Measurements from ENCODE around the gene FAM156B.
A peak's percentile ranks its signal among the peaks of the same experiment; 100 is the strongest.
"Not testable (repeated sequence)": the region's sequence is repeated elsewhere in the genome, so short reads cannot be mapped to it uniquely, and the experiment has no call there.

Gene FAM156B

DNA sequence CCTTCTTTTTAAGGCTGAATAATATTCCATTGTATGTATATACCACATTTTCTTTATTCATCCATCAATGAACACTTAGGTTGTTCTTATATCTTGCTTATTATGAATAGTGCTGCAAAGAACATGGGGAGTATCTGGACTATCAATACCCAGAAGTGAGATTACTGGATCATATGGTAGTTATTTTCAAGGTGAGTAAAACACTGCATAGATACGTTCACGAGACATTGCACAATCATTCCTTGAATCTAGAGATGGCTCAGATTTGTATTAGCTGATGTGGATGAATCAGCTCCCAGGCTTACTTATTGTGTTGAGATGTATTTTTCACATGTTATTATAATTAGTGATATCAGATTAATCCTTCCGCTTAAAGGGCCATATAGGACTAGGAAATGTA is 17.6 kb downstream of the FAM156B start:
- FAIRE-seq; DNase-seq (ENCODE audit: low spot score): not testable (repeated sequence)

DNA sequence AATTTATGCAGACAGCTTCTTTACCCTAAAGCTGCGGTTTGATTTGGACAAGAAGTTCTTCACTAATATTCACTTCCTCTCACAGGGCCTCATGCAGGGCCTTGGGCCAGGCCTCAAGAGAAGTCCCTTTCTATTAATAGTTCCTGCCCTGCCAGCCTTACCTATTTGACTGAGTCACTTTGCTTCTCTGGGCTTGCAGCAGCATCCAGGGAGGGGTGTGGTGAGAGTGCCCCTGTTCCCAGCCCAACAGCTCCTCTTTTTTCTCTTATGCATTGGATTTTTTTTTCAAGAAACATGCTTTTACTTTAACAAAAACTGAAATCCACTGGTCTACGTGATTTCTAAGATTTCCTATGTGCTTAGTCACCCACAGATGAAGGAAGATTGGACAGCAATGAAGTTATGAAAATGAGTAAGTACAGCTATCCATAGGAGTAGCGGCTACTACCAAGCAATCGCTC is 26.7 kb downstream of the FAM156B start:
- FAIRE-seq (peak; percentile 80), DNase-seq (ENCODE audit: low spot score) (peak; percentile 43)

DNA sequence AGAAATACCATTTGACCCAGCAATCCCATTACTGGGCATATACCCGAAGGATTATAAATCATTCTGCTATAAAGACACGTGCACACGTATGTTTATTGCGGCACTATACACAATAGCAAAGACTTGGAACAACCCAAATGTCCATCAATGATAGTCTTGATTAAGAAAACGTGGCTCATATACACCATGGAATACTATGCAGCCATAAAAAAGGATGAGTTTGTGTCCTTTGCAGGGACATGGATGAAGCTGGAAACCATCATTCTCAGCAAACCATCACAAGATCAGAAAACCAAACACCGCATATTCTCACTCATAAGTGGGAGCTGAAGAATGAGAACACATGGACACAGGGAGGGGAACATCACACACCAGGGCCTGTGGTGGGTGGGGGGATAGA is 33.1 kb downstream of the FAM156B start:
- FAIRE-seq; DNase-seq (ENCODE audit: low spot score): not testable (repeated sequence)

DNA sequence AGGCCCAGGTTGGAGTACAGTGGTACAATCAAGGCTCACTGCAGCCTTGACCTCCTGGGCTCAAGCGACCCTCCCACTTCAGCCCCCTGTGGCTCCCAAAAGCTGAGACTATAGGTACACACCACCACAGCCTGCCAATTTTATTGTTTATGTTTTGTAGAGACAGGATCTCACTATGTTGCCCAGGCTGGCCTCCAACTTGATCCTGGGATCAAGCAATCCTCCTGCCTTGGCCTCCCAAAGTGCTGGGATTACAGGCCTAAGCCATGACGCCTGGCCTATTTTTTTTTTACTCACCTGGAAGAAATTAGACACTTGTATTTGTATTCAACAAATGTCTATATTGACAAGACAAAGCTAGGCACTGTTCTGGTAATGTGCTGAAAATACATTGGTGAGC is 36.1 kb downstream of the FAM156B start:
- DNase-seq (ENCODE audit: low spot score) (no peak), FAIRE-seq (no peak)

DNA sequence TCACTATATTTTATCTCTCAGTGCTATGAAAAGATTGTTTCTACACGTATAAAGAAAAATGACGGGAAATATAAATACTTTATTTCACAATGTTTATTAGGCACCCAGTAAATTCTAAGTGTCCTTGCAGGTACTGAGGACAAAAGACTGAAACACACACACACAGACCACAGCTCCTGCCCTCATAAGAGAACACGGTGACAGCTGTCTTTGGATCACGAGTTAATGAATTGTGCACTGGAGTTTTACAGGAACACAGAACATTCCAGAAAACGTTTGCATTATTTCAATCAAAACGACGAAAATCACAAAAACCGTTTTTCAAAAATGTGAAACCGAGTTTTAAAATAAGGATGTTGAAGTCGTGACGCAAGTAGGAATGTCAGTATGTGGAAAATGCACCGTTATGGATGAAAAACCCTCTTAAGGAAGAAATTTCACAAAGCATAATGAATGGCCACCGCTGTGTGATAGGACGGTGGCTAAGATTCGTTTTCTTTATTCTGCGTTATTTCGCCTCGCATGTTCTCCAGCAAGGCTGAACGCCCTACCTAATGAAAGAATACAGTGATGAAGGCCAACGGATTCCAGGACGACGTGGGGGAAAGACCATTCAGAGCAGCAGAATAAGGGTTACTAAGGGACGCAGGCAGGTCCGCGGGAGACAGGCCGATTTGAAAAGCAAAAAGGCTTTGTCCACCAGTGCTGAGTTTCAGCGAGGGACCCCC is 37.0 kb downstream of the FAM156B start:
- DNase-seq (ENCODE audit: low spot score) = peak; percentile 67
- no peak for FAIRE-seq

DNA sequence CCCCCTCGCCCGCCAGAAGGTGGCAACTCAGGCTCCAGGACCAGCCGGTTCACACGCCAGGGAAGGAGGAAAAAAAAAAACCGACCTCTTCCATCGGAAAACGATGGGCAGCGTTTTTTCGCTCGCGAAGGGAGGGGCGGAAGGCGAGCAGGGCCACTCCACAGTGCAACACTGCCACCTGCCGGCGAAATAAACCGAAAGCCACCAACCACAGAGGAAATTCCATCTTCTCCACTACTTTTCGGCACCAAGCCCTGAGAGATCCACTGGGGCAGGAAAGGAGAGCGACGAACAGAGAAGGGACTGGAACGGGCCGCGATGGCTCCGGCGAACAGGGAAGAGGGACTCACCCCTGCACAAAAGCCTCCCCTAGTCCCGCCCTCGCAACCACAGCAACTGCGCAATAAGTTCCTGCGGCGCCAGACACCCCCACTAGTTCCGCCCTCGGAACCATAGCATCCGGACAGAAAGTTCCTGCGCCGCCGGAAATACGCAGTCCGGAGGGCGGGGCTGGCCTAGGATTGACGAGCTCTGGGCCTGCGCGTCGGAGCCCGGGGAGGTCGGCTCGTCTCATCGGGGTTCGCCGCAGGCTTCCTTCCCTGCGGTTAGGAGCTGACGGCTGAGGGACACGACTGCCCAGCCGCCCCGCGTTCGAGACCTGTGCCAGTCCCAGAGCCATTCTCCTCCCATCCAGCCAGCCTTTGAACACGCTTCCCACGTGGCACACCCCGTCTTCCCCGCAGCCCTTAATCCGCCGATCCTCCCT is 37.8 kb downstream of the FAM156B start:
- FAIRE-seq = peak; percentile 66
- DNase-seq (ENCODE audit: low spot score) = peak; percentile 84

DNA sequence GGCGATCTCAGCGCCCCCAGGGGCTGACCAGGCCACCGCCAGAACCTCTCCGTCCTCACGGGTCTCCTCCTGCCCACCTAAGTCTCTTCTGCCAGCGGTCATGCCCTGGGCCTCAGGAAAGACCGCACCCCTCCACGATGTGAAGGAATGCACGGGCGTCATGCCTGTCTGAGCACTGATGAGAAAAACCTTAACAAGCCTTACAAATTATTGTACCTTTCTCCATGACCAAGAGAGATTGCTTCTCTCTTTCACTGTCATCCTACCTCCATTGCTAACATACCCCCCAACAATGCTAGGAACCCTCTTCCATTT is 38.3 kb downstream of the FAM156B start:
- not testable (repeated sequence) for FAIRE-seq; DNase-seq (ENCODE audit: low spot score)

DNA sequence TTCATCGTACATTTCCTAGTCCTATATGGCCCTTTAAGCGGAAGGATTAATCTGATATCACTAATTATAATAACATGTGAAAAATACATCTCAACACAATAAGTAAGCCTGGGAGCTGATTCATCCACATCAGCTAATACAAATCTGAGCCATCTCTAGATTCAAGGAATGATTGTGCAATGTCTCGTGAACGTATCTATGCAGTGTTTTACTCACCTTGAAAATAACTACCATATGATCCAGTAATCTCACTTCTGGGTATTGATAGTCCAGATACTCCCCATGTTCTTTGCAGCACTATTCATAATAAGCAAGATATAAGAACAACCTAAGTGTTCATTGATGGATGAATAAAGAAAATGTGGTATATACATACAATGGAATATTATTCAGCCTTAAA is 43.6 kb downstream of the FAM156B start:
- DNase-seq (ENCODE audit: low spot score); FAIRE-seq: not testable (repeated sequence)

DNA sequence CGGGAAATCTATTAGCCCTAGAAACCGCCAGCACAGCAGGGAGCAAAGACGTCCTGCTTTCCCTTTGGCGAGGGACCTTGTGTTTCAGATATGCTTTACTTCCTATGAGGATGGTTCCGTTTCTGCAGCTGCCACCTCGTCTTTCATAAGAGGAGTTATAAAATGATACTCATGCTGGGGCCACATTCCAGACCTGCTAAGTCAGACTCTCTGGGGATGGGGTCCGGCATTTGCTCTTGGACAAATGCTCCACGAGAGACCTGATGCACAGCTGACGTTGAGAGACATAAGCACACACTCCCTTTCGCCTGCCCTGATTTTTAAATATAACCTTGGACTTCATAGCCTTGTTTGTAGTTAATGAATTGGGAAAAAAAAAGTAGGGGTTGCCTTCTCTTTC is 44.6 kb downstream of the FAM156B start:
- not testable (repeated sequence) for FAIRE-seq

DNA sequence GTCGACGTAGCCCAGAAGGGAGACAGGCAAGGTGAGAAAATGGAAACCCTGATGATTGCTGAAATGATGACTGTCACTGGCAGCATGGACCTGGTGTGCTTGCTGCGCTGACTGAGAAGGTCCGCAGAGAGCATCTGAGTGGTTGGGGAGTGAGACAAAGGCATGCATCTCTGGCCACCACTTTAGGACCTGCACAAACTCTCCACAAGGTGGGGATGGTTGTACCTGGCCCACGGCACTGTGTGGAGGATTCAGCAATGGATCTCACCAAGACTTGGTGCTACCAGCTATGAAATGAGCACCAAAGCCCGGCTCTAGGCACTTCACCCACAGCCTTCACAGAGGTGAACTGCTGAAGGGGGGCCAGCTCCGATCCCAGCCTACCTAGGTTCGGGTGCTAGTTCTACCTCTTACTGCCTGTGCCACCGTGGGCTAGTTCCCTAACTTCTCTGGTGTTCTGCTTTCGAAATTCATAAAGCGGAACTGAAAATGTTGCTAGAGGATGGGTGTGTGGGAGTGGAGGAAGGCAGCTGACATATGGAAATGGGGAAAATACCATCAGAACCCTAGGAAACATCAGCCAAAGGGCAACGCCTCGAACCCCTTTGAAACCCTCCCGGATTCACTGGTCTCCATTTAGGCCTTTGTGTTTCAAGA is 48.8 kb downstream of the FAM156B start:
- DNase-seq (ENCODE audit: low spot score); FAIRE-seq: not testable (repeated sequence)

More for the DNA sequence above, 44.6 kb downstream of the FAM156B start:
- DNase-seq (ENCODE audit: low spot score) = not testable (repeated sequence)

DNA sequence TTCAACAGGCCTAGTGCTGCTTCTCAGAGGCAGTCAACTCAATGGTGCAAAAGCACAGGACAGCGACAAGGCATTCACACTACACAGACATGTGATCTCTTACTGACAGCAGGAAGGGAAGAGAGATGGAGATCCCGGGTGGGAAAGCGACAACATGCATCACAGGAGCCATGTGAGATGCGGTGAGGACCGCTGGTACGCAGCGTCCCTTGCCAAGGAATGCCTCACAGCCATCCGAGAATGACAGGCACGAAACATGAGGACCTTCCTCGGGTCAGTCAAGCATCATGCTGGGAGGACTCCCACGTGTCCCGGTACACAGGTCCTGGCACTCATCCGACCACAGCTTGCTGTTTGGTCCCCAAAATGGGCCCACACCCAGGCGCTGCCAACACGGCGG is 50.4 kb downstream of the FAM156B start:
- DNase-seq (ENCODE audit: low spot score); FAIRE-seq: not testable (repeated sequence)

DNA sequence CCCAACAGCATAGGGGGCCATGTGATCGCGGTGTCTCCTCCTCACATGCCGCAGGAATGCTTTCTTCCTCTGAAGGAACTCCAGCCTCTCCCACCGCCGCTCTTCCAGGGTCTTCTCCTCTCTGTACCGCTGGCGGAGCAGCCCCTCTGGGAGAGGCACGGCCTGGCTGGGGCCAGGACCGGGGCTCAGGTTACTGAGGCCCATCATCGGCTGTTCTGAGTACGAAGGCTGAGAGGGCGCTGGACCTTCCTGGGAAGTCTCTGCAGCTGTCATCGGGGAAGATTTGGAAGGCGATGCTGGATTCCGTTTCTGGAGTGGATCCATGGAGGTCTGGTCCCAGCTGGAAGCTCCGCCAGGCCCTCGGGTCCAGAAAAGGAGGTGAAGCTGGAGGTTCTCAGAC is 51.1 kb downstream of the FAM156B start:
- not testable (repeated sequence) for FAIRE-seq; DNase-seq (ENCODE audit: low spot score)

DNA sequence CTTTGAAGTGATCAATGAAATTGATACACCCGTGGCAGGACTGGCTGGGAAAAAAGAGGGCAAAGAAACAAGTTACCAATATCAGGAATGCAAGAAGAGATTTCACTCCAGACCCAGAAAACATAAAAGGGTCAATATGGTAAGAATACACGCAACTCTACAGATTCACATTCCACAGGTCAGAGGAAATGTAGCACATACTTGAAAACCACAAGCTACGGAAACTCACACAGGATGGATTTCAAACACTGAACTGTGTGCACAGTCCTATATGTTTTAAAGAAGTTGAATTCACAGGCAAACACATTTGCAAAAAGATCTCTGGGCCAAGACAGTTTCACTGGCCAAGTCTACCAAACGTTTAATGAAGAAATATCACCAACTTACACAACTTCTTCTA is 52.2 kb downstream of the FAM156B start:
- DNase-seq (ENCODE audit: low spot score); FAIRE-seq: not testable (repeated sequence)

DNA sequence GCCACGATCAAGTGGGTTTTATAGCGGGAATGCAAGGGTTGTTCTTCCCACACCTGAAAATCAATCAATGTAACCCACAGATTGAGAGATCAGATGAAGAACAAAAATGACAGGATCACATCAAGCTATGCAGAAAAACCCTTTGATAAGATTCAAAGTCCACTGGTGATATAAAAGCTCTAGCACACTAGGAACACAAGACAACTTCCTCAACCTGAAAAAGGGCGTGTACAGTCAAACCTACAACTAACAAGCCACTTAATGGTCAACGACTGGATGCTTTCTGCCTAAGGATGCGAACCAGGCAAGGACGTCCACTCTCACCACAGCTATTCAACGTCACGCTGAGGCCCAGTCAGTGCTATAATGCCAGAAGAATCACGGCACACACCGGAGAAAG is 52.8 kb downstream of the FAM156B start:
- DNase-seq (ENCODE audit: low spot score) = not testable (repeated sequence)

More for the DNA sequence above, 52.8 kb downstream of the FAM156B start:
- FAIRE-seq = not testable (repeated sequence)
